ENCODE measurements around the gene CD44. TPM values are rescaled to one million over a fixed set of nuclear protein-coding genes. Genes with fewer than 3 reads are reported as not detected.

CD44 gene
- total RNA-seq, 1 experiment from 2014 or later, result 6.1 TPM

GRCh38 chr11:35169754-35170153, 30.8 kb downstream of the CD44 start:
- H2BK5ac ChIP-seq (ENCODE audit: insufficient read length, low read length), result no peak overlapping the region
- no peaks in the 10 kb centered on the region for H4K20me1 ChIP-seq (ENCODE audit: control insufficient read depth, insufficient read depth, insufficient read length)
- H4K91ac ChIP-seq (ENCODE audit: insufficient read length, low read depth, low read length), result no peak overlapping the region
- H2BK12ac ChIP-seq (ENCODE audit: insufficient read length, low read depth, low read length), result no peak overlapping the region
- H3K56ac ChIP-seq (ENCODE audit: insufficient read length, low read depth, low read length), result no peak overlapping the region
- no peak overlapping the region for H3K23ac ChIP-seq (ENCODE audit: insufficient read length, low read depth, low read length)
- Mint-ChIP-seq H3K27me3 (ENCODE audit: low read depth) (no peaks in the 10 kb centered on the region), H3K36me3 (ENCODE audit: insufficient read depth in 1 of 3, low read depth in 3 of 3) (no peaks in the 10 kb centered on the region), H3K4me1 (peaks cover 22 to 23% of the 10 kb centered on the region in 2 experiments), H3K27ac (no peak overlapping the region), H3K9me3 (no peaks in the 10 kb centered on the region), H3K4me3 (no peak overlapping the region)
- H3K9me3 ChIP-seq (ENCODE audit: control insufficient read depth, low read depth, low read length), result no peaks in the 10 kb centered on the region
- no peak overlapping the region for H2BK15ac ChIP-seq (ENCODE audit: low read depth, low read length)
- no peak overlapping the region for H2BK120ac ChIP-seq (ENCODE audit: low read depth, low read length, poor library complexity, severe bottlenecking)
- H3K4me2 ChIP-seq (ENCODE audit: insufficient read depth, insufficient read length, low read length), result no peak overlapping the region
- H3K4ac ChIP-seq (ENCODE audit: low read depth, low read length), result no peak overlapping the region
- no peak overlapping the region for H3K14ac ChIP-seq (ENCODE audit: insufficient read depth, low read length)
- no peak for TF ChIP-seq CTCF (conservative IDR thresholded peaks at IDR 0.05)
- no peak overlapping the region for H4K8ac ChIP-seq (replicated peaks; ENCODE audit: insufficient read length, low read depth, low read length)
- no peak for DNase-seq
- WGBS (ENCODE audit: extremely low coverage, insufficient read length, low lambda C conversion rate), result no CpG with 5 or more reads among the region's 1 CpG
- H4K5ac ChIP-seq (ENCODE audit: insufficient read length, low read depth, low read length), result no peak overlapping the region
- H3K18ac ChIP-seq (ENCODE audit: insufficient read length, low read depth, low read length), result no peak overlapping the region
- peaks cover 10% of the 10 kb centered on the region; the same call in 1 of the 2 replicates for H3K4me1 ChIP-seq (ENCODE audit: insufficient read depth, low read length)
- no peaks in the 10 kb centered on the region for H3K27me3 ChIP-seq (ENCODE audit: insufficient read depth, low read length)
- no peaks in the 10 kb centered on the region for H3K23me2 ChIP-seq (ENCODE audit: insufficient read length, low read depth, low read length, poor library complexity, severe bottlenecking)
- H3K79me2 ChIP-seq (ENCODE audit: insufficient read depth, low read length), result no peaks in the 10 kb centered on the region
- no peaks in the 10 kb centered on the region for H3K79me1 ChIP-seq (ENCODE audit: insufficient read depth, low read depth, low read length, poor library complexity, severe bottlenecking)
- H2AK5ac ChIP-seq (ENCODE audit: insufficient read length, low read length), result no peak overlapping the region
- no peak overlapping the region for H2AFZ ChIP-seq (ENCODE audit: low read length)
- no peak overlapping the region for H3K9ac ChIP-seq (ENCODE audit: extremely low read depth, insufficient read length, low read length)
- no peak overlapping the region for H2BK20ac ChIP-seq (ENCODE audit: low read depth, low read length, poor library complexity, severe bottlenecking)
- no peak overlapping the region for H3T11ph ChIP-seq (ENCODE audit: low read length)
- H3K27ac ChIP-seq (ENCODE audit: insufficient read length, low read depth, low read length), result no peak overlapping the region
